Measurements from ENCODE around the gene GPC6.

Gene GPC6

DNA sequence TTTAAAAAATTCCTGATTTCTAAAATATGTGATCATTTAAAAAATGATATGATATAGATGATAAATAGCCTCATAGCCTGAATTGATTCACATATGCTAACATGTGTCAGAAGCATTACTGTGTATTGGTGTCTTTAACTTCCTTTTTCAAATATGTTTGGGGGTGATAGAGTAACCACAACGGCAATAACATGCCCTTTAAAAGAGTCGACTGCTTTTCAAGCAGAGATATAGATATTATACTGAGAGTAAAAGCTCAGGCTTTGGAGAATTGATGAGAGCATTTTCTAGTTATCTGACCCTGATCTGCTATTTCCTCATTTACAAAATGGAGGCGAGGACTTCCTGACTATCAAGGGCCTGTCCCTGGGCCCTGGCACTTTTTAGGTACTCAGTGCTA lies 992.3 kb downstream of the GPC6 start:
- H3K4me3 ChIP-seq (ENCODE audit: low read depth, low read length): no peak overlapping the region
- TF ChIP-seq, protein P1, sequence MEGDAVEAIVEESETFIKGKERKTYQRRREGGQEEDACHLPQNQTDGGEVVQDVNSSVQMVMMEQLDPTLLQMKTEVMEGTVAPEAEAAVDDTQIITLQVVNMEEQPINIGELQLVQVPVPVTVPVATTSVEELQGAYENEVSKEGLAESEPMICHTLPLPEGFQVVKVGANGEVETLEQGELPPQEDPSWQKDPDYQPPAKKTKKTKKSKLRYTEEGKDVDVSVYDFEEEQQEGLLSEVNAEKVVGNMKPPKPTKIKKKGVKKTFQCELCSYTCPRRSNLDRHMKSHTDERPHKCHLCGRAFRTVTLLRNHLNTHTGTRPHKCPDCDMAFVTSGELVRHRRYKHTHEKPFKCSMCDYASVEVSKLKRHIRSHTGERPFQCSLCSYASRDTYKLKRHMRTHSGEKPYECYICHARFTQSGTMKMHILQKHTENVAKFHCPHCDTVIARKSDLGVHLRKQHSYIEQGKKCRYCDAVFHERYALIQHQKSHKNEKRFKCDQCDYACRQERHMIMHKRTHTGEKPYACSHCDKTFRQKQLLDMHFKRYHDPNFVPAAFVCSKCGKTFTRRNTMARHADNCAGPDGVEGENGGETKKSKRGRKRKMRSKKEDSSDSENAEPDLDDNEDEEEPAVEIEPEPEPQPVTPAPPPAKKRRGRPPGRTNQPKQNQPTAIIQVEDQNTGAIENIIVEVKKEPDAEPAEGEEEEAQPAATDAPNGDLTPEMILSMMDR (IDR thresholded peaks at IDR 0.05; ENCODE audit: low read depth, low read length): no peak
- no peak for TF ChIP-seq POLR2A (IDR thresholded peaks at IDR 0.05; ENCODE audit: extremely low read depth, insufficient read length)
- TF ChIP-seq, protein P2, sequence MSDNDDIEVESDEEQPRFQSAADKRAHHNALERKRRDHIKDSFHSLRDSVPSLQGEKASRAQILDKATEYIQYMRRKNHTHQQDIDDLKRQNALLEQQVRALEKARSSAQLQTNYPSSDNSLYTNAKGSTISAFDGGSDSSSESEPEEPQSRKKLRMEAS (IDR thresholded peaks at IDR 0.05; ENCODE audit: low read depth, low read length): no peak
- TF ChIP-seq MYC (IDR thresholded peaks at IDR 0.05; ENCODE audit: low read depth, low read length): no peak
- DNase-seq (ENCODE audit: low read depth): no peak

DNA sequence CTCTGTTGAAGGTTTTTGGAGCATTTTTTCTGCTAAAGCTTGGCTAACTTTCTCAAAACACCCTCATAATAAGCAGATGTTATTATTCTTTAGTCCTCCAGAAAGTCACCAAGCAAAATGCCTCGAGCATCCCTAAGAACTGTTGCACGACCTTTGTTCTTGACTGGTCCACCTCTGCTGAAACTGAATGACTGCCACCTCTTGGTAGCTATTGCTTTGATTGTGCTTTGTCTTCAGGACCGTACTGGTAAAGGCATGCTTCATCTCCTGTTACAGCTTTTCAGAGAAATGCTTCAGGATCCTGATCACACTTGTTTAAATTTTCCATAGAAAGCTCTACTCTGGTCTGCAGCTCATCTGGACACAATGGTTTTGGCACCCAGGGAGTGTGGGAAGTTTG lies 998.1 kb downstream of the GPC6 start:
- TF ChIP-seq, protein P1 (IDR thresholded peaks at IDR 0.05; ENCODE audit: low read depth, low read length): no peak
- no peak for TF ChIP-seq MYC (IDR thresholded peaks at IDR 0.05; ENCODE audit: low read depth, low read length)
- TF ChIP-seq POLR2A (IDR thresholded peaks at IDR 0.05; ENCODE audit: extremely low read depth, insufficient read length): no peak
- TF ChIP-seq, protein P2 (IDR thresholded peaks at IDR 0.05; ENCODE audit: low read depth, low read length): no peak
- peak; percentile 2 for DNase-seq (ENCODE audit: low read depth)

DNA sequence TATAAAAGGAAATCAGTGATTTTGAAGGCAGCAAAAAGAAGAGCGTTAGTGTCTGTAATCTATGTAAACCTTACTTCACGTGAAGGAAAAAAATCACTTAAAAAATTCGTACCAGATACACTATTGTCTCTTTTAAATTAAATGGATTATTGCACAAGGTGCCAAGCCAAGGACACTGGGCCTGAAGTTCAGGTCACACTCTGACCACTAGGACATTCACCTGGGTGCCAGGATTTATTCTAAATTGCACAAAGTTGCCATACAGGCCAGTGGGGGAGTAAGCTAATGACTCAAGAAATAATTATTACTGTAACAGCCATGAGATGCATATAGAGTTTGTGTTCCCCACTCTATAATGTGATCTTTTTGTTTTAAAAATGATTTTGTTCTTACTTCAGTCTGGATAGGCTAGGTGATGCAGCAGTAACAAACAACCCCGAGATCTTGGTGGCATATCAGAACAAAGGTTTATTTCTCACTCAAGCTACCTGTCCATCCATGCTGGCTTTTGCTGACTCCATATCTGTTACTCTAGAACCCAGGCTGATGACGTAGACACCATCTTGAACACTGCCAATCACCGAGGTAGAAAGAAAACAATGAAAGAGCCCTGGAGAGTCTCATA lies 1000.8 kb downstream of the GPC6 start:
- TF ChIP-seq MYC (IDR thresholded peaks at IDR 0.05; ENCODE audit: low read depth, low read length): no peak
- TF ChIP-seq, protein P2 (IDR thresholded peaks at IDR 0.05; ENCODE audit: low read depth, low read length): no peak
- TF ChIP-seq POLR2A (IDR thresholded peaks at IDR 0.05; ENCODE audit: extremely low read depth, insufficient read length): no peak
- TF ChIP-seq, protein P1 (IDR thresholded peaks at IDR 0.05; ENCODE audit: low read depth, low read length): no peak
- no peak overlapping the region for H3K4me3 ChIP-seq (ENCODE audit: low read depth, low read length)
- no peak for DNase-seq (ENCODE audit: low read depth)

More for the DNA sequence above, 998.1 kb downstream of the GPC6 start:
- H3K4me3 ChIP-seq (ENCODE audit: low read depth, low read length): no peak overlapping the region

DNA sequence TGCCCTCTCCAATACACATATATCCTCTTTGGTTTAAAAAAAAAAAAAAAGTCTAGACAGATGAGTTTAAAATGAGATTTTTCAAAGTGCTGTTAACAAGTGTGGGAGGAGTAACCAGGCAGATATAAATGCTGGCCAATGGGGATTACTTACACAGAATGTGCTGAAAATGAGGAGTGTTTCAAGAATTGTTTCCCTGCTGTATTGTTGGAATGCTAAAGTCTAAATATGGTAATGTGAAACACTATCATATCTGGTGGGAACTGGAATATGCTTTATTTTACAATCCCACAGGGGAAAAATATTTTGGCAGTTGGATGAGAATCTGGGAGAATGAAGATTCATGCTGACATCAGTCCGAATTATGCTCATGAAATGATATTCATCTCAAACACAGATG lies 1002.2 kb downstream of the GPC6 start:
- no peak overlapping the region for H3K4me3 ChIP-seq (ENCODE audit: low read depth, low read length)
- TF ChIP-seq MYC (IDR thresholded peaks at IDR 0.05; ENCODE audit: low read depth, low read length) (no peak), POLR2A (IDR thresholded peaks at IDR 0.05; ENCODE audit: extremely low read depth, insufficient read length) (no peak)
- TF ChIP-seq, protein P2 (IDR thresholded peaks at IDR 0.05; ENCODE audit: low read depth, low read length): no peak
- TF ChIP-seq, protein P1 (IDR thresholded peaks at IDR 0.05; ENCODE audit: low read depth, low read length): no peak
- DNase-seq (ENCODE audit: low read depth): no peak

DNA sequence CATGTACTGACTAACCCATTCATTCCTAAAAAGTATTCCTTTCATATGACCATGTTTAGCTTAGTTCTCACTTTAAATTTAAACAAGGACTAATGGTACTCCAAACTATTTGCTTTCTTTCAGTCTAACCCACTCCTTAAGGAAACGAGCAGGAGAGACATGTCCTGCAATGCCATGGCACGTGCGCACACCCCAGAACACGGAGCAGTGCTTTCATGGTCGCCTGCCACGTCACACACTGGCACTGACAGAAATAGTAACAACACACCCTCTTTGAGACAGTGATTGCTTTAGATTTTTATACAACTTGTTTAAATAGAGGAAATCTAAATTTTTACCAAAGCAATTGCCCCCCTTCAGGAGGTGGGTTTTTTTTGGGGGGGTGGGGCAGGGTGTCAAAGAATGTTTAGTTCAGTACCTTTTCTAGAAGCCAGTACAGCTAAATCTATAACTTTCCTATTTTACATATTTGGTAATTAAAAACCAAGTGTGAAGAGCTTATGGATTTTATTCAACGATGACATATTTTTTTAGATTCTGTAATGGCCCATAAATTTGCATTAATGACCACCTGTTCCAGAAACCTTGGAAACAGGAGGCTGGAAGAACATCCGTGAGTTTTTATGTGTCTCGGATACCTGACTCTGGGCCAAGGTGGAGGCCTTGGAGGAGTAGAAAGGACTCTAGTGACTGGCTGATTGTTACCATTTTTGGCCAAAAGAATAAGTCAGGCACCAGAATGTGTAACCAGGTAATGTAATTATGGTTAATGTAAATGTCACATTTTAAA lies 1005.7 kb downstream of the GPC6 start:
- DNase-seq (ENCODE audit: low read depth): no peak
- H3K4me3 ChIP-seq (ENCODE audit: low read depth, low read length): no peak overlapping the region
- TF ChIP-seq, protein P1 (IDR thresholded peaks at IDR 0.05; ENCODE audit: low read depth, low read length): no peak
- no peak for TF ChIP-seq POLR2A (IDR thresholded peaks at IDR 0.05; ENCODE audit: extremely low read depth, insufficient read length)

Data from NB4 (cell line).